Endothelial cell (in vitro differentiated cells): ENCODE results near the gene CFD. TPM values are rescaled to one million over a fixed set of nuclear protein-coding genes. Genes with fewer than 3 reads are reported as not detected.

ENCODE experiments used
- DNase-seq: peaks from one replicate; pipeline ENCODE4 v3.0.0; 2021; ENCODE audit warnings: low spot score
- H3K27ac Mint-ChIP-seq: one replicate; pipeline ENCODE4 v1.8.0; 2021; ENCODE audit warnings: mixed read lengths, inconsistent platforms; ENCODE audit not compliant: unreplicated experiment
- H3K27me3 Mint-ChIP-seq: one replicate; pipeline ENCODE4 v1.8.0; 2021; ENCODE audit warnings: mild to moderate bottlenecking, moderate library complexity, mixed read lengths, inconsistent platforms; ENCODE audit not compliant: unreplicated experiment
- H3K36me3 Mint-ChIP-seq: one replicate; pipeline ENCODE4 v1.8.0; 2021; ENCODE audit warnings: mild to moderate bottlenecking, low read depth, mixed read lengths, inconsistent platforms; ENCODE audit not compliant: unreplicated experiment
- H3K4me1 Mint-ChIP-seq: one replicate; pipeline ENCODE4 v1.8.0; 2021; ENCODE audit warnings: mild to moderate bottlenecking, mixed read lengths, inconsistent platforms; ENCODE audit not compliant: unreplicated experiment
- H3K4me3 Mint-ChIP-seq: one replicate; pipeline ENCODE4 v1.8.0; 2021; ENCODE audit warnings: mild to moderate bottlenecking, mixed read lengths, inconsistent platforms; ENCODE audit not compliant: unreplicated experiment
- H3K9me3 Mint-ChIP-seq: one replicate; pipeline ENCODE4 v1.8.0; 2021; ENCODE audit warnings: mixed read lengths, inconsistent platforms; ENCODE audit not compliant: unreplicated experiment
- CTCF ChIP-seq: fragments of 200-600 bp; sonication (generic); IDR thresholded peaks from one replicate; pipeline ENCODE4 v1.5.0; 2021; ENCODE audit warnings: antibody characterized with exemption; ENCODE audit not compliant: unreplicated experiment
- total RNA-seq: library from RNA; stranded (reverse); fragmentation: NEBNext Ultra II Directional; extraction: Animal tissue kit (Norgen Biotek cat#: 25700); gene quantifications from one replicate; pipeline ENCODE4 v1.2.1, GENCODE V29; 2021; ENCODE audit not compliant: unreplicated experiment

The CFD gene
- total RNA-seq, 1 donor from 2014 or later, result 0.46 TPM

DNA sequence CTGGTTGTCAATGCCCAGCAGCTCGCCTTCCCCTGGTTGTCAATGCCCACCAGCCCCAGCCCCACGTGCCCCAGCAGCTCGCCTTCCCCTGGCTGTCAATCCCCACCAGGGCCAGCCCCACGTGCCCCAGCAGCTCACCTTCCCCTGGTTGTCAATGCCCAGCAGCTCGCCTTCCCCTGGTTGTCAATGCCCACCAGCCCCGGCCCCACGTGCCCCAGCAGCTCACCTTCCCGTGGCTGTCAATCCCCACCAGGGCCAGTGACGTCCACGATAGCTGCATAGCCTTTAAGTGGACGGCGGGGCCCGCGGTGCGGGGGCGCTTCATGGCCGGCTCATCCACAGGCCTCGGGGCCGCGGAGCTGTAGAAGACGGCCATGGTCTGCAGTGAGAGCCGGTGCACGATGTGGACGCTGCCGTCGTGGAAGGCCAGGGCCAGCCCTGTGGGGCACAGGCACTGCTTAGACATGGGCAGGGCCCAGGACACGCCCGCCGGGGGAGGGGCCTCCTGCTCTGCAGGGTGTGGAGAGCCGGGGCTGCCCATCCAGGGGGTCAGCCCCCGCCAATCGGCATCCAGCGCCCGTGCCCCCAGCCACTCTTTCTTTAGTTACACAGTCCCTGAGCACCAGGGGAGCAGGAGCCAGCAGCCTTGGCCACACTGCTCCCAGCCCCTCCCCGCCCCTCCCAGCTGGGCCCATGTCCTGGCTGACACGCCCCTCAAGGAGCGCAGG lies 20.4 kb downstream of the CFD start:
- Mint-ChIP-seq H3K4me3 (peak overlapping the region; percentile 79), H3K27ac (no peak overlapping the region), H3K27me3 (peaks cover 14% of the 10 kb centered on the region), H3K4me1 (no peaks in the 10 kb centered on the region), H3K36me3 (peaks cover 24% of the 10 kb centered on the region), H3K9me3 (no peaks in the 10 kb centered on the region)
- DNase-seq, result no peak
- no peak for TF ChIP-seq CTCF

- no peaks in the 10 kb centered on the region for H3K4me1 Mint-ChIP-seq
- peaks cover 20% of the 10 kb centered on the region for H3K36me3 Mint-ChIP-seq
- peaks cover 14% of the 10 kb centered on the region for H3K27me3 Mint-ChIP-seq
- TF ChIP-seq CTCF, result no peak
- no peak overlapping the region for H3K27ac Mint-ChIP-seq
- H3K9me3 Mint-ChIP-seq, result no peaks in the 10 kb centered on the region
- peak overlapping the region; percentile 67 for H3K4me3 Mint-ChIP-seq
- DNase-seq, result no peak
Observed at GRCh38 chr19:881385-882071, 22.1 kb downstream of the CFD start.

DNA sequence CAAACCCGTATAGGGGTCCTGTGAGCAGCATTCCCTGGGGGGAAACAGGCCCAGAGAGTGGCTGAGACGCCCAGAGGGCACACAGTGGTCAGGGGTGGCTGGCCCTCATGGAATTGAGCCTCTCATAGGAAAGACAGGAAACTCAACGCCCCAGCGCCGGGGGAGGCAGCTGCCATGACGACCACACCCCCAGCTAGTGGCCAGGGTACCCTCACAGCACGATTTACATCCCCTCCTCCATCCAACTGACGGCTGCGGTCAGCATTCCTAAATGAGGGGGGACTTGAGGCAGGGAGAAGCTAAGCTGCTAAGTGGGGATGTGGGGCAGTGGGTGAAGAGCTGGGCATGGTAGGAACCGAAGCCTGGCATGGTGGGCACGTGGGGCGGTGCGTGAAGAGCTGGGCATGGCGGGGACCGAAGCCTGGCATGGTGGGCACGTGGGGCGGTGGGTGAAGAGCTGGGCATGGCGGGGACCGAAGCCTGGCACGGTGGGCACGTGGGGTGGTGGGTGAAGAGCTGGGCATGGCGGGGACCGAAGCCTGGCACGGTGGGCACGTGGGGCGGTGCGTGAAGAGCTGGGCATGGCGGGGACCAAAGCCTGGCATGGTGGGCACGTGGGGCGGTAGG lies 23.5 kb downstream of the CFD start:
- no peak for TF ChIP-seq CTCF
- Mint-ChIP-seq H3K27ac (no peak overlapping the region), H3K27me3 (peaks cover 14% of the 10 kb centered on the region), H3K36me3 (peaks cover 24% of the 10 kb centered on the region), H3K4me1 (no peaks in the 10 kb centered on the region), H3K9me3 (no peaks in the 10 kb centered on the region), H3K4me3 (no peak overlapping the region)
- no peak for DNase-seq

GRCh38 chr19:883661-884211 lies 24.3 kb downstream of the CFD start:
- Mint-ChIP-seq H3K4me3 (no peak overlapping the region), H3K4me1 (no peaks in the 10 kb centered on the region), H3K27me3 (peaks cover 14% of the 10 kb centered on the region), H3K27ac (no peak overlapping the region), H3K36me3 (peaks cover 24% of the 10 kb centered on the region), H3K9me3 (no peaks in the 10 kb centered on the region)
- TF ChIP-seq CTCF, result no peak
- no peak for DNase-seq
